ENCODE data around the gene FRYL.

- TF ChIP-seq EZH2 (IDR thresholded peaks at IDR 0.05) (no peak), POLR2AphosphoS5 (IDR thresholded peaks at IDR 0.05; ENCODE audit: borderline replicate concordance, low read depth, low read length) (no peak)
Observed at GRCh38 chr4:48604041-48604440, 176.0 kb downstream of the FRYL start.

Measured in SK-N-MC (cell line).